ENCODE results near the gene EIF2S1. TPM values are rescaled to one million over a fixed set of nuclear protein-coding genes. Genes with fewer than 3 reads are reported as not detected.

The EIF2S1 gene
- total and polyA plus RNA-seq, 2 experiments from 2014 or later = 121 to 170 TPM

DNA sequence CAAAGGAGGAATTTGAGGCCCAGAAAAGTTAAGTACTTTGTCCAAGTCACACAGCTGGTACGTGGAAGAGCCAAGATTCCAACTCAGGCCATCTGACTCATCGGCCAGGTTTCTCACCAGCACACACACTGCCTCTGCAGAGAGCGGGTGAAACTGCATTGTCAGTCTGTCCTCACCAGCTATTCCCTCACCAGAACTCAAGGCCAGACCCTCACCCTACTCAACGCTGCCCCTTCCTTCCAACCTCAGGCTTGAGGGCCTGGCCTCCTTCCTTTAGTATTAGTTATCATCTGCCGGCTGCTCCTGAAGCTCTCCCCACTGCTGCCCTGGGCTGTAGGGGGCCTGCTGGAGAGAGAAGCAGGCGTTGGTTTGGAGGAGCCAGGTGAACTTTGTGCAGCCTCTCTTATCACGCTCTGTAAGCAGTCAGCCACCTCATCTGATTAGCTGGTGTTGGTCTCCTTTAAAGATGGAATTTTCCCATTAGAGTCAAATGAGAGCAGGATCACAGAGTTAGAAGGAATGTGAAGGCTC, 68.4 kb downstream of the EIF2S1 start (continued):
- TF ChIP-seq, protein P1, sequence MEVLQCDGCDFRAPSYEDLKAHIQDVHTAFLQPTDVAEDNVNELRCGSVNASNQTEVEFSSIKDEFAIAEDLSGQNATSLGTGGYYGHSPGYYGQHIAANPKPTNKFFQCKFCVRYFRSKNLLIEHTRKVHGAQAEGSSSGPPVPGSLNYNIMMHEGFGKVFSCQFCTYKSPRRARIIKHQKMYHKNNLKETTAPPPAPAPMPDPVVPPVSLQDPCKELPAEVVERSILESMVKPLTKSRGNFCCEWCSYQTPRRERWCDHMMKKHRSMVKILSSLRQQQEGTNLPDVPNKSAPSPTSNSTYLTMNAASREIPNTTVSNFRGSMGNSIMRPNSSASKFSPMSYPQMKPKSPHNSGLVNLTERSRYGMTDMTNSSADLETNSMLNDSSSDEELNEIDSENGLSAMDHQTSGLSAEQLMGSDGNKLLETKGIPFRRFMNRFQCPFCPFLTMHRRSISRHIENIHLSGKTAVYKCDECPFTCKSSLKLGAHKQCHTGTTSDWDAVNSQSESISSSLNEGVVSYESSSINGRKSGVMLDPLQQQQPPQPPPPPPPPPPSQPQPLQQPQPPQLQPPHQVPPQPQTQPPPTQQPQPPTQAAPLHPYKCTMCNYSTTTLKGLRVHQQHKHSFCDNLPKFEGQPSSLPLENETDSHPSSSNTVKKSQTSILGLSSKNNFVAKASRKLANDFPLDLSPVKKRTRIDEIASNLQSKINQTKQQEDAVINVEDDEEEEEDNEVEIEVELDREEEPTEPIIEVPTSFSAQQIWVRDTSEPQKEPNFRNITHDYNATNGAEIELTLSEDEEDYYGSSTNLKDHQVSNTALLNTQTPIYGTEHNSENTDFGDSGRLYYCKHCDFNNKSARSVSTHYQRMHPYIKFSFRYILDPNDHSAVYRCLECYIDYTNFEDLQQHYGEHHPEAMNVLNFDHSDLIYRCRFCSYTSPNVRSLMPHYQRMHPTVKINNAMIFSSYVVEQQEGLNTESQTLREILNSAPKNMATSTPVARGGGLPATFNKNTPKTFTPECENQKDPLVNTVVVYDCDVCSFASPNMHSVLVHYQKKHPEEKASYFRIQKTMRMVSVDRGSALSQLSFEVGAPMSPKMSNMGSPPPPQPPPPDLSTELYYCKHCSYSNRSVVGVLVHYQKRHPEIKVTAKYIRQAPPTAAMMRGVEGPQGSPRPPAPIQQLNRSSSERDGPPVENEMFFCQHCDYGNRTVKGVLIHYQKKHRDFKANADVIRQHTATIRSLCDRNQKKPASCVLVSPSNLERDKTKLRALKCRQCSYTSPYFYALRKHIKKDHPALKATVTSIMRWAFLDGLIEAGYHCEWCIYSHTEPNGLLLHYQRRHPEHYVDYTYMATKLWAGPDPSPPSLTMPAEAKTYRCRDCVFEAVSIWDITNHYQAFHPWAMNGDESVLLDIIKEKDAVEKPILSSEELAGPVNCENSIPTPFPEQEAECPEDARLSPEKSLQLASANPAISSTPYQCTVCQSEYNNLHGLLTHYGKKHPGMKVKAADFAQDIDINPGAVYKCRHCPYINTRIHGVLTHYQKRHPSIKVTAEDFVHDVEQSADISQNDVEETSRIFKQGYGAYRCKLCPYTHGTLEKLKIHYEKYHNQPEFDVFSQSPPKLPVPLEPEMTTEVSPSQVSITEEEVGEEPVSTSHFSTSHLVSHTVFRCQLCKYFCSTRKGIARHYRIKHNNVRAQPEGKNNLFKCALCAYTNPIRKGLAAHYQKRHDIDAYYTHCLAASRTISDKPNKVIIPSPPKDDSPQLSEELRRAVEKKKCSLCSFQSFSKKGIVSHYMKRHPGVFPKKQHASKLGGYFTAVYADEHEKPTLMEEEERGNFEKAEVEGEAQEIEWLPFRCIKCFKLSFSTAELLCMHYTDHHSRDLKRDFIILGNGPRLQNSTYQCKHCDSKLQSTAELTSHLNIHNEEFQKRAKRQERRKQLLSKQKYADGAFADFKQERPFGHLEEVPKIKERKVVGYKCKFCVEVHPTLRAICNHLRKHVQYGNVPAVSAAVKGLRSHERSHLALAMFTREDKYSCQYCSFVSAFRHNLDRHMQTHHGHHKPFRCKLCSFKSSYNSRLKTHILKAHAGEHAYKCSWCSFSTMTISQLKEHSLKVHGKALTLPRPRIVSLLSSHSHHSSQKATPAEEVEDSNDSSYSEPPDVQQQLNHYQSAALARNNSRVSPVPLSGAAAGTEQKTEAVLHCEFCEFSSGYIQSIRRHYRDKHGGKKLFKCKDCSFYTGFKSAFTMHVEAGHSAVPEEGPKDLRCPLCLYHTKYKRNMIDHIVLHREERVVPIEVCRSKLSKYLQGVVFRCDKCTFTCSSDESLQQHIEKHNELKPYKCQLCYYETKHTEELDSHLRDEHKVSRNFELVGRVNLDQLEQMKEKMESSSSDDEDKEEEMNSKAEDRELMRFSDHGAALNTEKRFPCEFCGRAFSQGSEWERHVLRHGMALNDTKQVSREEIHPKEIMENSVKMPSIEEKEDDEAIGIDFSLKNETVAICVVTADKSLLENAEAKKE (CRISPR knock-in tag; IDR thresholded peaks at IDR 0.05) = no peak
- TF ChIP-seq STAT1 (IDR thresholded peaks at IDR 0.05; ENCODE audit: unreplicated experiment) = no peak
- TF ChIP-seq POLR2AphosphoS5 (IDR thresholded peaks at IDR 0.05; ENCODE audit: low read depth) = no peak
- TF ChIP-seq, protein P2, sequence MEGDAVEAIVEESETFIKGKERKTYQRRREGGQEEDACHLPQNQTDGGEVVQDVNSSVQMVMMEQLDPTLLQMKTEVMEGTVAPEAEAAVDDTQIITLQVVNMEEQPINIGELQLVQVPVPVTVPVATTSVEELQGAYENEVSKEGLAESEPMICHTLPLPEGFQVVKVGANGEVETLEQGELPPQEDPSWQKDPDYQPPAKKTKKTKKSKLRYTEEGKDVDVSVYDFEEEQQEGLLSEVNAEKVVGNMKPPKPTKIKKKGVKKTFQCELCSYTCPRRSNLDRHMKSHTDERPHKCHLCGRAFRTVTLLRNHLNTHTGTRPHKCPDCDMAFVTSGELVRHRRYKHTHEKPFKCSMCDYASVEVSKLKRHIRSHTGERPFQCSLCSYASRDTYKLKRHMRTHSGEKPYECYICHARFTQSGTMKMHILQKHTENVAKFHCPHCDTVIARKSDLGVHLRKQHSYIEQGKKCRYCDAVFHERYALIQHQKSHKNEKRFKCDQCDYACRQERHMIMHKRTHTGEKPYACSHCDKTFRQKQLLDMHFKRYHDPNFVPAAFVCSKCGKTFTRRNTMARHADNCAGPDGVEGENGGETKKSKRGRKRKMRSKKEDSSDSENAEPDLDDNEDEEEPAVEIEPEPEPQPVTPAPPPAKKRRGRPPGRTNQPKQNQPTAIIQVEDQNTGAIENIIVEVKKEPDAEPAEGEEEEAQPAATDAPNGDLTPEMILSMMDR (conservative IDR thresholded peaks at IDR 0.05; ENCODE audit: low read depth in 2 of 2) = no peak

DNA sequence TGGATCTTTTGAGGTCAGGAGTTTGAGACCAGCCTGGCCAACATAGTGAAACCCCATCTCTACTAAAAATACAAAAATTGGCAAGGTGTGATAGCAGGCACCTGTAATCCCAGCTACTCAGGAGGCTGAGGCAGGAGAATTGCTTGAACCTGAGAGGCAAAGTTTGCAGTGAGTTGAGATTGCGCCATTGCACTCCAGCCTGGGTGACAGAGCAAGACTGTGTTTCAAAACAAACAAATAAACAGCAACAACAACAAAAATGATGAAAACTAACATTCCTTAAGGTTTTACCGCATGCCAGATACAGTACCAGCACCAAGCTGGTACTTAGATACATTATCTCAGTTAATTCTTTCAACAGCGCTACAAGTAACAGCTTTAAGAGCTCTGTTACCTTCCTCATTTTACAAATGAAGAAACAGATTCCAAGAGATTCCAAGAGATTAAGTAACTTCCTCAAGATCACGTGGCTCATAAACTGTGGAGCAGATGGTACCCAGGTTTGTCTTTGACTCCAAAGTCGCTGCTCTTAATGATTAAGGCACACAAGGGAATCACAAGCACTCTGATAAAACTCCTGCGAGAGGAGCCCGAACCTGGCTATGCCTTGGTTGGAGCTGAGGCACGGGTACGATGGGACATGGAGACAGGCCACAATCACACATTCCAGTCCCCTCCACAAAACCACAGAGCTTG, 69.5 kb downstream of the EIF2S1 start:
- DNase-seq (ENCODE audit: low spot score) (no peak), ATAC-seq (no peak)
- H3K27ac Mint-ChIP-seq = no peak overlapping the region
- H3K4me2 ChIP-seq = no peak overlapping the region
- H3K79me2 ChIP-seq (replicated peaks; ENCODE audit: insufficient read depth) = no peaks in the 10 kb centered on the region
- no peaks in the 10 kb centered on the region for H4K20me1 ChIP-seq (replicated peaks; ENCODE audit: insufficient read depth)
- peaks cover 15% of the 10 kb centered on the region; the same call in 2 of the 3 replicates for H3K4me1 Mint-ChIP-seq
- no peak overlapping the region for H3K4me3 ChIP-seq
- no peaks in the 10 kb centered on the region for H3K36me3 ChIP-seq (ENCODE audit: insufficient read depth)
- no peak overlapping the region for H3K4me3 Mint-ChIP-seq
- peak overlapping the region; percentile 52 for H2AFZ ChIP-seq
- no peaks in the 10 kb centered on the region for H3K36me3 Mint-ChIP-seq (ENCODE audit: low read depth)
- no peaks in the 10 kb centered on the region for H3K27me3 ChIP-seq (ENCODE audit: insufficient read depth)
- no peak overlapping the region for H3K27ac ChIP-seq (ENCODE audit: low read depth)
- H3K9me3 Mint-ChIP-seq = no peaks in the 10 kb centered on the region
- no peaks in the 10 kb centered on the region for H3F3A ChIP-seq (replicated peaks; ENCODE audit: low read depth)
- 0 out of 2 replicates have a peak, but pooled peaks cover 2% of the 10 kb centered on the region for H3K9me2 ChIP-seq (ENCODE audit: insufficient read depth)
- peaks cover 4% of the 10 kb centered on the region for H3K27me3 Mint-ChIP-seq (ENCODE audit: insufficient read depth, low read depth, poor library complexity)
- H3K4me1 ChIP-seq (ENCODE audit: insufficient read depth) = peaks cover 8% of the 10 kb centered on the region; the same call in 1 of the 2 replicates
- no peak for TF ChIP-seq EZH2 (IDR thresholded peaks at IDR 0.05; ENCODE audit: low read depth, unreplicated experiment)
- no peak for TF ChIP-seq POLR2AphosphoS5 (IDR thresholded peaks at IDR 0.05; ENCODE audit: low read depth)
- TF ChIP-seq ZNF331 (CRISPR knock-in tag; IDR thresholded peaks at IDR 0.05; ENCODE audit: low read depth) = no peak
- TF ChIP-seq, protein P2 (conservative IDR thresholded peaks at IDR 0.05; ENCODE audit: low read depth in 2 of 2) = no peak
- TF ChIP-seq NANOG (IDR thresholded peaks at IDR 0.05; ENCODE audit: borderline replicate concordance) = no peak
- TF ChIP-seq JUNB (IDR thresholded peaks at IDR 0.05; ENCODE audit: unreplicated experiment) = no peak
- no peak for TF ChIP-seq STAT1 (IDR thresholded peaks at IDR 0.05; ENCODE audit: unreplicated experiment)
- TF ChIP-seq, protein P3, sequence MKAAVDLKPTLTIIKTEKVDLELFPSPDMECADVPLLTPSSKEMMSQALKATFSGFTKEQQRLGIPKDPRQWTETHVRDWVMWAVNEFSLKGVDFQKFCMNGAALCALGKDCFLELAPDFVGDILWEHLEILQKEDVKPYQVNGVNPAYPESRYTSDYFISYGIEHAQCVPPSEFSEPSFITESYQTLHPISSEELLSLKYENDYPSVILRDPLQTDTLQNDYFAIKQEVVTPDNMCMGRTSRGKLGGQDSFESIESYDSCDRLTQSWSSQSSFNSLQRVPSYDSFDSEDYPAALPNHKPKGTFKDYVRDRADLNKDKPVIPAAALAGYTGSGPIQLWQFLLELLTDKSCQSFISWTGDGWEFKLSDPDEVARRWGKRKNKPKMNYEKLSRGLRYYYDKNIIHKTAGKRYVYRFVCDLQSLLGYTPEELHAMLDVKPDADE (IDR thresholded peaks at IDR 0.05) = no peak
- no peak for TF ChIP-seq EZH2phosphoT487 (IDR thresholded peaks at IDR 0.05; ENCODE audit: unreplicated experiment)

All from GM23338 (cell line).